Measurements from ENCODE around the gene NR3C1.
"Not testable (repeated sequence)": the region's sequence is repeated elsewhere in the genome, so short reads cannot be mapped to it uniquely, and the experiment has no call there.

NR3C1 gene

DNA sequence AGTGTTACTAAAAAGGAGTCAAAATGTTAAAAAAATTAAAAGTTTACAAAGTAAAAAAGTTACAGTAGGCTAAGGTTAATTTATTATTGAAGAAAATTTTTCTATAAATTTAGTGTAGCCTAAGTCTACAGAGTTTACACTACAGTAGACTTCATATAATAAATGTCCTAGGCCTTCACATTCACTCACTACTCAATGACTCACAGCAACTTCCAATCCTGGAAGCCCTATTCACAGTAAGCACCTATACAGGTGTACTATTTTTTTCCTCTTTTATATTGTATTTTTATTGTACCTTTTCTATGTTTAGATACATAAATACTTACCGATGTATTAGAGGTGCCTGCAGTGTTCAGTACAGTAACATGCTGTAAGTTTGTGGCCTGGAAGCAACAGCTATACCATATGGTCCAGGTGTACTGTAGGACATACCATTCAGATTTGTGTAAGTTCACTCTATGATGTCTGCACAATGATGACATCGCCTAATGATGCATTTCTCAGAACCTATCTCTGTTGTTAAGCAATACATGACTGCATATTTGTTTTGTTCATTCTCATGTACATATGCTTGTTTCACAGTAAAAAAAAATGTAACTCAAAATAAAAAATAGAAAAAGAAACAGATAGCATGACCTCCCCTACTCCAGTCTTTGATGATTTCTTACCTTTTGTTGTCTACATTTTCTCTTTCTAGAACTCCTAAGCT lies 64.7 kb downstream of the NR3C1 start:
- DNase-seq (ENCODE audit: low spot score) (no peak), FAIRE-seq (no peak)

DNA sequence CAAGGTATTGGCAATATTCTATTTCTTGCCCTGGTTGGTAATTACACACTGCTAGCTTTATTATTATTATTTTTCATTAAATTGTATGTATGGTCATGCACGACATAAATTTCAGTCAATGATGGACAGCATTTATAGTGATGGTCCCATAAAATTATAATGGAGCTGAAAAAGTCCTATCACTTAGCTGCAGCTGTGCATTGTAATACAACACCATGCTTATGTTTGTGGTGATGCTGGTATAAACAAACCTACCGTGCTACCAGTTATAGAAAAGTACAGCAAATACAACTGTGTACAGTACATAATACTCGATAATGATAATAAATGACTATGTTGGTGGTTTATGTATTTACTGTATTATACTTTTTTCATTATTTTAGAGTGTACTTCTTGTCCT lies 65.5 kb downstream of the NR3C1 start:
- FAIRE-seq (no peak), DNase-seq (ENCODE audit: low spot score) (no peak)

DNA sequence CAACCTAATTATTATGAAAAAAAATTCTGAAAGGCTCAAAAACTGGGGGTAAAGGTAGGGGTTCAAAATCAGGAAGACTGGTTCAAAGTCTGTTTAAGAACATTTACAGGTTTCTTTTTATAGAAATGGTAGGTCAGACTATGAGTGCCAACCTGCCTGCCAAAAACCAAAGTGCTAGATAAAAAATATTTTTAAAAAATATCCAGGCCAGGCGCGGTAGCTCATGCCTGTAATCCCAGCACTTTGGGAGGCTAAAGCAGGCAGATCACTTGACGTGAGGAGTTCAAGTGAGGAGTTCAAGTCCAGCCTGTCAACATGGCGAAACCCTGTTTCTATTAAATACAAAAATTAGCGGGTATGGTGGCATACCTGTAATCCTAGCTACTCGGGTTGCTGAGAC lies 67.0 kb downstream of the NR3C1 start:
- no peak for FAIRE-seq
- DNase-seq (ENCODE audit: low spot score) = no peak

DNA sequence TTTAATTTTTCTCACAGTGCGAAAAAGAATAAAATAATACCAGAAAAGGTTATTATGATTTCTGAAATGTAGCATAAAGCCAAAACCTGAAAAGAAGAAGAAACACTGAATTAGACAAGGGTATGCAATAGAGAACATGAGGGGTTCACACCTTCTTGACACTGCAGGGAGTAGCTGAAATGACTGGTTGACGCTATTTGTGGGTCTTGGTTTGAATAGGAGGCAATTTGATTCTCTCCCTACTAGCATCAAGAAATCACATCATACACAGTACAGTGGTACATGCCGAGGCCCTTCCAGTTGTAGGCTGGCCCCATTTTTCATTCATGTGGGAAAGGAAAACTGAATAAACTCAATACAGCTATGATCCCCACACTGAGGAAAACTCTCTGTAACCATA lies 68.6 kb downstream of the NR3C1 start:
- FAIRE-seq = no peak

DNA sequence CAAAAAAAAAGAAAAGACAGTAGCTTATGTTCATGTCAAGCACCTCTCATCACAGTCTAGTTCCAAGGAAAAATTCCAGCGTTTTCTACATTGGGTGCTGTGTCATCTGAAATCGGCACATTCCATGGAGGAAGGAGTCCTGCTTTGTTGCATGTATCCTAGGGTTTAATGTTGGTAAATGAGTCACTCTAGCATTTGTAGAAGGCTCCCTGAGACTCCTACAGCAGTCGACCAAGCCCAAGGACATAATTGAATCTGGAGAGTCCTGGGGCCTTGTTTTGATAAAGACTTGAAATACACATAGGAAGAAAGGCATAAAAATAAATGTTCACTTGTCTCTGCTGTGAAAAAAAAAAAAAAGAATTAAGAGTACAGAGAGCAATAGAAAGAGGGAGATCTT lies 69.1 kb downstream of the NR3C1 start:
- not testable (repeated sequence) for FAIRE-seq; DNase-seq (ENCODE audit: low spot score)

More for the DNA sequence above, 68.6 kb downstream of the NR3C1 start:
- DNase-seq (ENCODE audit: low spot score) = no peak

DNA sequence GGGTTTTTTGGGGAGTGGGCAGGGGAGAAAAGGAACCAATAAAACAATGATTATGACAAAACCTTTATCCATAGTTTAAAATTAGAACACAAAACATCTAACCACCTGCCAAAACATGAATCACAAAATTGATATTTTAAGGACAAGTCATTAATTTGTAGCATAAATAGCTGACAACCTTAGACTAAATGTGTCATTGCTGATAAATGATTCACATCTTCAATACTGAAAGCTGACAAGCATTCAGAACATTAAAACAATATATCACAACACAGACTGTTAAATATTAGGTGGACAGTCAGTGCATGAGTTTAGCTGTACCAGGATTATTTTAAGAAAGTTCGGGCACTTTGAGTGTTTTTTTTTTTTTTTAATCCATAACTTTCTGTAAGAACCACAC lies 71.5 kb downstream of the NR3C1 start:
- DNase-seq (ENCODE audit: low spot score) = no peak
- no peak for FAIRE-seq

DNA sequence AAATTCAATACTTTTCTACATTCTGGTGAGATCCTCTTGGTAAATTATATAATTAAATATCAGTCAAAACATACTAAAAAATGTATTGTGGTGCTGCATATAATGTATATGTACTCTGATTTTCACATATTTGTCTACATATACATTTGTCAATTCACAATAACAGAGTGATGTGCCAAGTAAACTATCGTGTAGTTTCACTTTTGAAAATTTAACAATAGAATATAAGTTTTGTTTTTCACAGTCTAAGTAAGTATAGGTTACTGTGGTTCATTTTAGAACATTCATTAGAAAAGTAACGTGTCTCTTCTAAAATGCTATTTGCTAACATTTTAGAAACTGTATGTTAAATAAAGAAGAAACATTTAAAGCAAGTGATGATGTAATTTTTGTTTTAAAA lies 73.6 kb downstream of the NR3C1 start:
- FAIRE-seq = no peak
- DNase-seq (ENCODE audit: low spot score) = no peak

DNA sequence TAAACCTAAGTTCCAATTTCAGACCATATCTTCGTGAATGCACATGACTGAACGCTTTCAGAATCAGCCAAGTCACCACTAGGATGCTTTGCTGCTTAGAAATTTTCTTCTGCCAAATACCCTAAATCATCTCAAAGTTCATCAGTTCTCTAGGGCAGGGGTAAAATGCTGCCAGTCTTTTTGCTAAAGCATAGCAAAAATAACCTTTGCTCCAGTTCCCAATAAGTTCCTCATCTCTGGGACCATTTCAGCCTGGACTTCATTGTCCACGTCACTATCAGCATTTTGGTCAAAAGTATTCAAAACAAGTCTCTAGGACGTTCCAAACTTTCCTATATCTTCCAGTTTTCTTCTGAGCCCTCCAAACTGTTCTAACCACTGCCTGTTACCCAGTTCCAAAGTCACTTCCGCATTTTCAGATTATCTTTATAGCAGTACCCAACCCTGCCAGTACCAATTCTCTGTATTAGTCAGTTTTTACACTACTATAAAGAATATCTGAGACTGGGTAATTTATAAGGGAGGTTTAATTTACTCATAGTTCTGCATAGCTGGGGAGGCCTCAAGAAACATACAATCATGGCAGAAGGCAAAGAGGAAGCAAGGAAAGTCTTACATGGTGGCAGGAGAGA lies 74.8 kb downstream of the NR3C1 start:
- DNase-seq (ENCODE audit: low spot score) (no peak), FAIRE-seq (no peak)

DNA sequence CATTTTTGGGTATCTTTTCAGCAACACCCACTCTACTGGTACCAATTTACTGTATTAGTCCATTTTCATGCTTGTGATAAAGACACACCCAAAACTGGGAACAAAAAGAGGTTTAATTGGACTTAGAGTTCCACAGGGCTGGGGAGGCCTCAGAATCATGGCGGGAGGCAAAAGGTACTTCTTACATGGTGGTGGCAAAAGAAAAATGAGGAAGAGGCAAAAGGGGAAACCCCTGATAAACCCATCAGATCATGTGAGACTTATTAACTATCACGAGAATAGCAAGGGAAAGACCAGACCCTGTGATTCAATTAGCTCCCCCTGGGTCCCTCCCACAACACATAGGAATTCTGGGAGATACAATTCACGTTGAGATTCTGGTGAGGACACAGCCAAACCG lies 78.4 kb downstream of the NR3C1 start:
- not testable (repeated sequence) for FAIRE-seq; DNase-seq (ENCODE audit: low spot score)

DNA sequence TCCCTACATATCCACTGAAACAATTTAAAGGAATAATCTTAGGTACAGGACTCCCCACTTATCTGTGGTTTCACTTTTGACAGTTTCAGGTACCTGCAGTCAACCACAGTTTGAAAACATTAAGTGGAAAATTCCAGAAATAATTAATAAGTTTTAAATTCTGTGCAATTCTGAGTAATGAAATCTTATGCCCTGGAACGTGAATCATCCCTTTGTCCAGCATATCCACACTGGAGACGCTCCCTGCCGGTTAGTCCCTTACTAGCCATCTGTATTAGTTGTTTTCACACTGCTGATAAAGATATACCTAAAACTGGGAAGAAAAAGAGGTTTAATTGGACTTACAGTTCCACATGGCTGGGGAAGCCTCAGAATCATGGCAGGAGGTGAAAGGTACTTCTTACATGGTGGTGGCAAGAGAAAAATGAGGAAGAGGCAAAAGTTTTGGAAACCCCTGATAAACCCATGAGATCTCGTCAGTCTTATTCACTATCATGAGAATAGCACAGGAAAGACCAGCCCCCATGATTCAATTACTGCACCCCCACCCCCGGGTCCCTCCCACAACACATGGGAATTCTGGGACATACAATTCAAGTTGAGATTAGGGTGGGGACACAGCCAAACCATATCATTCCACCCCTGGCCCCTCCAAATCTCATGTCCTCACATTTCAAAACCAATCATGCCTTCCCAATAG lies 80.4 kb downstream of the NR3C1 start:
- DNase-seq (ENCODE audit: low spot score); FAIRE-seq: not testable (repeated sequence)

DNA sequence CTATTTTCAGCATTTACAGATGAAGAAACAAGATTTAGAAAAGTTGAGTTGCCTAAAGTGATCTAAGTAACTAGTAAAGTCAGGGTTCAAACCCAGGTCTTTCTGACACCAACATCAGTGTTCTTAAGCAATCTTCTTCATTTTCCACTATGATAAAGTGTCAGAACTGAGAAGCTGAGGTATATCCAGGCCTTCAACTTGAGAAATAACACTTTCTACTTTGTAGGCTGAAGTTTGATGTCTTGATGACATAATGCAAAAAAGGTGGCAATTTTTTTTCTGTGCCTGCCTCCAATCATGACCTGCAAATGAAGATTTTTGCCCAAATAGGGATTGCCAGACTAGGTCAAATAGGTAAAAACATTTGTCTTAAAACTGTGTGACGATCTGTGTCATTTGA lies 81.3 kb downstream of the NR3C1 start:
- DNase-seq (ENCODE audit: low spot score) = no peak
- no peak for FAIRE-seq

DNA sequence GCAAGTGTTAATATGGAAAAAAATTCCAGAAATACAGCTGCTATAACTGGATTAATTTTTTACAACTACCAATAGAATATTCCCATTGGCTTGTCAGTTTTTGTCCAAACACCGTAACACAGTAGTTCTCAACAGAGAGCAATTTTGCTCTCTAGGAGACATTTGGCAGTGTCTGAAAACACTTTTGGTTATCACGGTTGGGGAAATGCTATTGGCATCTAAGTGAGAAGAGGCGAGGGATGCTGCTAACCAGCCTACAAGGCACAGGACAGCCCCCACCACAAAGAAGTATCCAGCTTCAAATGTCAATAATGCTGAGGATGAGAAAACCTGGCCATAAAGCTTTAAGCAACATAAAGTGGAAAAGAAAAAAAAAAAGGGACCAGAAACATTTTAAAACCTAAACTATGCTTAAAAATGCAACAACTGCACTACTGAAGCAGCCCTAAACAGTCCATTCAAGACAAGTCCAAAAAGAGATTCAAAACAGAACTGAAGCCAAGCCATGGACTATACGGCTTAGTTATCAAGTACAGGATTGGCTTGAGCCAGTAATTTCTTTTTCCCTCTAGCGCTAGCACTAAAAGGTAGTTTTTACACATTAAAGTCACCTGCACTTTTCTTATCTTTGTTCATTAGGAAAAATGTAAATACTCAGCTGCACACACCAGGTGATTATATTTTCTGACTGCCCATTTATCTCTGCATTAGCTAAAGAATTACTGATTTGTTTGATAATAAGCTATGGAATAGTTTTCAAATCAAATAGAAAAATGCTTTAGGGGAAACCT lies 83.9 kb downstream of the NR3C1 start:
- no peak for DNase-seq (ENCODE audit: low spot score)
- FAIRE-seq = no peak

DNA sequence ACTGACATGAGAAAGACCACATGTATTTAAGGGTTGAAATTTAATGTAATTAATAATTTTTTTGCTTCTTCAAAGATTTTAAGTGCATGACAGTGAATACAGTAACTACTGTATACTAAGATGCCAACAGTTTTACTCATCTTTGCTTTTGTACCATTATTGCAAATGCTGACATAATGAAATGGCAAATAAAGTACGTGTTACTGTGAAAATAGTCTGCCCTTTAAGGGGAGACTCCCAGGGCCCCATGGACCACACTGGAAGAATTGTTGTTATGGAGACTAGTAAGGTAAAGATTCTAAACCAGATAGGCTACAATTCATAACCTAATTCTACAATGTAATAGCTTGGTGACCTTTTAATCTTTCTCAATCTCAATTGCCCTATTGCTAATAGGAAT lies 84.7 kb downstream of the NR3C1 start:
- FAIRE-seq = no peak
- DNase-seq (ENCODE audit: low spot score) = no peak

DNA sequence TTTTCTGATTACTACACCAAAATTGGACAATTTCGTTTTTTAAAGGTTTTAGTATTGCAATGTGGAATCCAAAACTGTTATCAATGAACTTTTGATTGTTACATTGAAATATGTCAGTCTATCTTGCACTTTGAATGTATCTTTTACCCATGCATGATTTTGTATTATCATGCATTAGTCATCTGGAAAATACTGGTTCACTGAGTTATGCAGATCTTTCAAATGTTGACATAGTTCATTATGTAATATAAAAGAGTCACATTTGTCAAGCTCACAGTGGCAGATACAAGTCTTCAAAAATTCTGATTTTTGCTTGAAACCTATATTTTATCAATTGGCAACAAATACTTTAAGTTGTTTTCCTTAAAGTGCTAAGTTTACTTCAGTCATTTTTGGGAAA lies 85.2 kb downstream of the NR3C1 start:
- DNase-seq (ENCODE audit: low spot score) = no peak

DNA sequence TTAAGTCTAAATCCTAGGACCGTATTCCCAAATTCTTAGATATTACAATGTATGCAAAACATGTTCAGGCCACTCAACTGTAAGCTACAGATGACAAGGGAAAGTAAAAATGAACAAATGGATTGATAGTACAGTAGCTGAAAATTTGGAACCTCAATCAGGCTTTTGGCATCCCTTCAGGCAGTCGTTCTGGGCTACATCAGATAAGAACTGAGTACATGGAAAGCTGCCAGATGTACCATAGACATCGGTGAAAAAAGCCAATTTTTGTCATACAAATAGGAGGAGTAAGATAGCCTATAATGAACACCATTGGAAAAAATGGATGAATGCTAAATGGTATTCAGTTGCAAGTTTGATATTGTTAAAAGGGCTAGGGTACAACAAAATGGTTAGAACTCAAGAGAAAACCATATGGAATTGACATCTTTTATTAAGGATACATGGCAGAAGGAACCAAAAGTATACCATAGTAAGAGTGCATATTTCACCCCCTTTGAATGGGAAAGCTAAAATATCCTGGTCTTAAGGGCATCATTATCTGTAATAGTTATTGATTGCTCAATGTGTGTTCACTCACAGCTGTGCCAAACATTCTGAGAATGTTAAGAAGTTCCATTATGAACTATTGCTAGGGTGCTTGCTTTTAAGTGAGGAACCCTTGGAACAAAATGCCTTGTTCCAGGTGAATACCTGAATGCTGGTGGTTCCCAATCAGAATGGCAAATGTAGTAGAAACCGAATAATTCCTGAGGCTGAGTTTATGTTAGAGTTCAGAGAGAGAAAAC lies 86.4 kb downstream of the NR3C1 start:
- DNase-seq (ENCODE audit: low spot score) (no peak), FAIRE-seq (no peak)

More for the DNA sequence above, 85.2 kb downstream of the NR3C1 start:
- FAIRE-seq = no peak

DNA sequence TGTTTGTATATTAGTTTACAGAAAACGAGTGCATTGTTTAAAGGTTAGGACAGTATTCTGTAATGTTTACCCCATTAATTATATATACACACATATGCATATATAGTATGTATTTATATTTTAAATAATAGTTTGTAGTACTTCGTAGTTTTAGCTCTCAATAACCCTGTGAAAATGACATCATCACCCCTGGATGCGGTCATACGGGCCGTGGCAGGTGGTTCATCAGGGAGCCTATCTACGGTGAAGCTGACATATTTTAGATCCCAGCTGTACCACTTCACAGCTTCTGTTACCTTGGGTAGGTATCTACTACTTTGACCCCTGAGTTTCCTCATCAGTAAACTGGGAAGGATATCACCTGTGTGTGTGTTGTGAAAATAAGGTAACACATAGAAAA lies 87.1 kb downstream of the NR3C1 start:
- FAIRE-seq (no peak), DNase-seq (ENCODE audit: low spot score) (no peak)

DNA sequence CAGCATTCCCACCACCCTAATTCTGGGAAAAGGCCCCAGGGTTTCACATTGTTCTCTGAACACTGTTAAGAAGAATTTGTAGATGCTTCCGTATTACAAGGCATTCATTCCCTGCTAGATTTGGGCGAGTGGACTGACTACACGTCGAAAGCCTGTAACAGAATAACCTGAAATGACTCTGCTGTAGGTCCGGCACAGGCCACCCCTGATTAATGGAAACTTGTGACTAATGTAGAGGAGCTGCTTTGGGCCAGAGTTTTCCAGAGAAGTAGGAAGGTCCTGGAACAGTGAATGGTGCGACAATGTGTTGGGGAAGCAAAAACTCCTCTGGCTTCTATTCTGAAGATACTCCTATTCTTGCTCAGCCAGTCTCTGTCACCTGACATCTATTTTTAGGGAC lies 87.6 kb downstream of the NR3C1 start:
- DNase-seq (ENCODE audit: low spot score) (no peak), FAIRE-seq (no peak)

DNA sequence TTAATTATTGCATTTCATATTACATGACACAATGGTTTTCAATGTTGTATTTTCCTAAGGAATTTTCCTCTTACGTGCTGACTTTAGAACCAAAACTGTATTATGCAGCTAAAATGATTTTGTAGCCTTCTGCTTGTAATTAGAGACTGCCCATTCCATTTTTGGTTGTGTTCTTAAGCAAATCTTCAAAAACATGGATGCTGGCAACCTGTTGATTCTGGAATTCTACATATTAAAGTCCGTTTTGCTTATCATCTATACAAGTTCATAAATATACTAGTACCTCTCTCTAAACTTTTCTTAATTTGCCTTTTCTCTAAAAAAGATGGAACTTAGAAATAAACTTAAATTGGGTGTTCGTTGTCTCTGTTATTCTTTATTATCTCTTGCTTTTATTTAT lies 88.3 kb downstream of the NR3C1 start:
- no peak for DNase-seq (ENCODE audit: low spot score)
- no peak for FAIRE-seq

DNA sequence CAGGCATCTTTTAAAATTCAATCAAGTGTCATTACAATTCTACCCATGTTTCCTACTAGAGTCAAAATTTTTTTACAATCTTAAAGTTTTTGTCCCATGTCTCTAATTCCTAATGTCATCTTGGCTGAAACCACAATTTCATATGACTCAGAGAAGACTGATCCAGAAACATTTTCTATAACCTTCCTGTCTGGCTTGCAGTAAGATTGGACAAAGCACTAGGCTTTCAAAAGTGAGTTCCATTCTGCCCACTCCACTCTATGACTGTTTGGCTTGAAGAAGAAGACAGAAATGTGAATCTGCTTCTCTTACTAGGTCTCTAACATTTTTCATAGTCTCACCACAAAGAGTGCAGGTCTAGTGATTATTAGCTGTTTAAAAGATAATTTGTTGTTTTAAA lies 88.8 kb downstream of the NR3C1 start:
- DNase-seq (ENCODE audit: low spot score) = peak; percentile 17
- no peak for FAIRE-seq

DNA sequence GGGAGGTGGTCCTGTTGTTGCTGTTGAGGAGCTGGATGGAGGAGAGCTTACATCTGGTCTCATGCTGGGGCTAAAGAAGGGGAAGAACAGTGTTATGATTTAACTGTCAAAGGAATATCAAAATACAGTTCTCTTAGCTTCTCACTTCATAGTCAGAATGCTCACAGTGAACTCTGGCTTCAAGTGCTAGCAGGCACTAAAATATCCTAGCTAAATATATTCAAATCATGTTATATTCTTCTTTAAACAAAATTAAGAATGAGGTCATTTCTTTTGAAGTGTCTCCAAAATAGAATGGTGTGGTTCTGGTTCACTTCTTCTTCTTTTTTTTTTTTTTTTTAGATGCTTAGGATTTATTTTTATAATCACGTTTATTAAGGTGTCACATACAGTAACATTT lies 89.4 kb downstream of the NR3C1 start:
- FAIRE-seq (no peak), DNase-seq (ENCODE audit: low spot score) (no peak)

DNA sequence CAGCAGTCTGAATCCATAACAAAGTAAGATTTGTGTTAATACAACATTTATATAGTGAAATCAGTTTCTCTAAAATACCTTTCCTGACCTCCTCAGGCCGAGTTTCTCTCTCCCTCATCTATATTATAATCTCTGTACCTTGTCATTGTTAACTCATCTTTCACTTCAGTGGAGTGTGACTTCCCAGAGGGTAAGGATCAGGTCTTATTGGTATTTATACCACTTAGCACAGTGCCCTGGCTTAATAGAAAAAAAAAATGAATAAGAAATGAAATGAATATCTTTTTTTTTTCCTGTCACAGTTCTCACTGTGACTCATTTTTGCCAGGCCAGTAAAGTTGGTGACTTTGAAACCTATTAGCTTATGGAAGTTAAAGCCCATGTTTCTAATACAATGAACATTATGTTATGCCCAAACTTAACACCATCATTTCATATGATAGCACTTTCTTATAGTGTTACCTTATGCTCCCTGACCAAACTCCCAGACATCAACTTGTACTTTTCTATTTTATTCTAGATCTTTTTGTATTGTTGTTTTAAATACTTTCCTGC lies 90.1 kb downstream of the NR3C1 start:
- DNase-seq (ENCODE audit: low spot score) = no peak
- no peak for FAIRE-seq

Data from urothelium cell line (cell line).